Caco-2 (cell line): ENCODE data around the gene TNNT1. TPM values are rescaled to one million over a fixed set of nuclear protein-coding genes. Genes with fewer than 3 reads are reported as not detected.

Source experiments
- BruUV-seq: library from RNA; stranded (reverse); fragments of 400-500 nt; replicated peaks from 2 replicates; lab custom pipeline; 2021; lab: Mats Ljungman, UMichigan
- CTCF ChIA-PET: fragments of 300-600 bp; sonication (Branson Sonifier 250); formaldehyde crosslinking; loops from one replicate; lab custom pipeline; 2022; ENCODE audit warnings: antibody characterized with exemption; lab: Charles Lee
- POLR2A ChIA-PET: fragments of 300-600 bp; sonication (Branson Sonifier 250); formaldehyde crosslinking; loops from one replicate; lab custom pipeline; 2022; ENCODE audit warnings: antibody characterized with exemption; lab: Charles Lee
- DNase-seq, 2 experiments: peaks; one replicate each; pipeline versions ENCODE4 v3.0.0 to v3.0.0-alpha.2; 2020 to 2022
- H3K27me3 ChIP-seq: replicated peaks from 2 replicates; pipeline ENCODE4 v1.6.0; 2011; ENCODE audit warnings: low read length; ENCODE audit not compliant: control insufficient read depth, insufficient read depth
- H3K36me3 ChIP-seq: 2 replicates; pipeline ENCODE4 v1.5.1; 2011; ENCODE audit warnings: low read length; ENCODE audit not compliant: control insufficient read depth, insufficient read depth
- H3K4me1 ChIP-seq: fragments of 250-450 bp; sonication (Bioruptor Pico); 2 replicates; pipeline ENCODE4 v1.5.1; 2020; ENCODE audit warnings: mild to moderate bottlenecking
- H3K4me3 ChIP-seq: 2 replicates; pipeline ENCODE4 v1.5.1; 2011; ENCODE audit warnings: low read depth, mild to moderate bottlenecking, control low read depth, low read length
- H3K9me3 ChIP-seq: fragments of 250-450 bp; sonication (Bioruptor Pico); 2 replicates; pipeline ENCODE4 v1.5.1; 2020; ENCODE audit warnings: mild to moderate bottlenecking, moderate library complexity
- H3K27ac Mint-ChIP-seq: one replicate; pipeline ENCODE4 v1.8.0; 2022; ENCODE audit warnings: mixed read lengths; ENCODE audit not compliant: unreplicated experiment
- H3K27me3 Mint-ChIP-seq: one replicate; pipeline ENCODE4 v1.8.0; 2022; ENCODE audit warnings: mixed read lengths; ENCODE audit not compliant: insufficient read depth, unreplicated experiment
- H3K36me3 Mint-ChIP-seq: one replicate; pipeline ENCODE4 v1.8.0; 2022; ENCODE audit warnings: mild to moderate bottlenecking, mixed read lengths; ENCODE audit not compliant: insufficient read depth, unreplicated experiment
- H3K4me1 Mint-ChIP-seq: one replicate; pipeline ENCODE4 v1.8.0; 2022; ENCODE audit warnings: low read depth, mixed read lengths; ENCODE audit not compliant: unreplicated experiment
- H3K4me3 Mint-ChIP-seq: one replicate; pipeline ENCODE4 v1.8.0; 2022; ENCODE audit warnings: mild to moderate bottlenecking, moderate library complexity, mixed read lengths; ENCODE audit not compliant: unreplicated experiment
- H3K9me3 Mint-ChIP-seq: one replicate; pipeline ENCODE4 v1.8.0; 2022; ENCODE audit warnings: mixed read lengths; ENCODE audit not compliant: unreplicated experiment
- intact Hi-C: fragments of 100-400 bp; cut with micrococcal nuclease; formaldehyde crosslinking; loops from one replicate; pipeline ENCODE4 v1.10.0; 2022; ENCODE audit not compliant: unreplicated experiment
- total RNA-seq: library from RNA; stranded (reverse); gene quantifications from 2 replicates; pipeline ENCODE4 v1.2.3, GENCODE V29; 2022
- TF ChIP-seq, protein P1 (sequence below), 2 experiments: fragments of 200-600 bp in 1 of 2; IDR thresholded peaks; 1 replicate in 1 of 2; 2 replicates in 1 of 2; pipeline versions ENCODE4 v1.5.1 to v1.8.0; 2011 to 2022; ENCODE audit warnings: antibody characterized with exemption in 1 of 2, control low read depth in 1 of 2, inconsistent platforms in 1 of 2, low read depth in 1 of 2, low read length in 1 of 2, mild to moderate bottlenecking in 1 of 2, moderate library complexity in 1 of 2; ENCODE audit not compliant: insufficient read depth in 1 of 2, severe bottlenecking in 1 of 2, unreplicated experiment in 1 of 2

Gene TNNT1
- total RNA-seq, 1 experiment from 2014 or later: 18.0 TPM

DNA sequence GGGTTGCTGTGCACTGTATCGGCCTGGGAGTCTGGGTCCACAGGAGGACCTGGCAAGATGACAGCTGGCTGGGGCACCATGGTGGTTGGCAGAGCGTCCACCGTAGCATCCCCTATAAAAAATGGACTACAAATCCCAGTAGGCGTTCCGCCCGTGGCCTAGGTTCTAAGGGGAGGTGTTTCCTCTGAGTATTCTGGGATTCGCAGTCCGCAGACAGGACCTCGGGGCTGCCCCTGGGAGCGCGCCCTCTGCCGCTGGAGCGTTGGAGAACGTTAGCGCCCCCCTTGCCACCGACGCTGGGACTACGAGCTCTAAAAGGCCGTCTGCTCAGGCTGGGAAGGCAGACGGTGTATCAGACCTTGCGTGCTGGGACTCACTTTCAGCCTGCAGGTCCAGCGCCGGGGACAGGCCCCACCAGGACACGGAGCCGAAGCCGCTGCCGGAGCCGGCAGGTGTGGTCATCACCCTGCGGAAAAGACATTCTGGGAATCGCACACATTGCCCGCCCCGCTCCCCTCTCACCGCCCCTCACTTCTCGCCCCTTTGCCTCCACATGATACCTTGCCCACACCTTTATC lies 17.0 kb upstream of the TNNT1 start:
- Histone ChIP-seq H3K9me3 (no peaks in the 10 kb centered on the region), H3K4me1 (no peaks in the 10 kb centered on the region), H3K27me3 (no peaks in the 10 kb centered on the region), H3K4me3 (peak overlapping the region; percentile 73), H3K36me3 (no peaks in the 10 kb centered on the region)
- peak overlapping the region; percentile 79 for H3K4me3 Mint-ChIP-seq
- H3K4me1 Mint-ChIP-seq: no peaks in the 10 kb centered on the region
- TF ChIP-seq, protein P1, sequence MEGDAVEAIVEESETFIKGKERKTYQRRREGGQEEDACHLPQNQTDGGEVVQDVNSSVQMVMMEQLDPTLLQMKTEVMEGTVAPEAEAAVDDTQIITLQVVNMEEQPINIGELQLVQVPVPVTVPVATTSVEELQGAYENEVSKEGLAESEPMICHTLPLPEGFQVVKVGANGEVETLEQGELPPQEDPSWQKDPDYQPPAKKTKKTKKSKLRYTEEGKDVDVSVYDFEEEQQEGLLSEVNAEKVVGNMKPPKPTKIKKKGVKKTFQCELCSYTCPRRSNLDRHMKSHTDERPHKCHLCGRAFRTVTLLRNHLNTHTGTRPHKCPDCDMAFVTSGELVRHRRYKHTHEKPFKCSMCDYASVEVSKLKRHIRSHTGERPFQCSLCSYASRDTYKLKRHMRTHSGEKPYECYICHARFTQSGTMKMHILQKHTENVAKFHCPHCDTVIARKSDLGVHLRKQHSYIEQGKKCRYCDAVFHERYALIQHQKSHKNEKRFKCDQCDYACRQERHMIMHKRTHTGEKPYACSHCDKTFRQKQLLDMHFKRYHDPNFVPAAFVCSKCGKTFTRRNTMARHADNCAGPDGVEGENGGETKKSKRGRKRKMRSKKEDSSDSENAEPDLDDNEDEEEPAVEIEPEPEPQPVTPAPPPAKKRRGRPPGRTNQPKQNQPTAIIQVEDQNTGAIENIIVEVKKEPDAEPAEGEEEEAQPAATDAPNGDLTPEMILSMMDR (IDR thresholded peaks at IDR 0.05; ENCODE audit: insufficient read depth in 1 of 2, low read depth in 1 of 2, low read length in 1 of 2, severe bottlenecking in 1 of 2, unreplicated experiment in 1 of 2): peak; percentile 67 to 97
- POLR2A ChIA-PET: interaction anchor here (1.2 kb wide), 1 partner anchor 173 kb away, joined by 4 read pairs; the partner anchor contains the start of gene KMT5C
- peak; percentile 87 to 90 for DNase-seq
- H3K27me3 Mint-ChIP-seq: peaks cover 11% of the 10 kb centered on the region
- H3K36me3 Mint-ChIP-seq: peaks cover 11% of the 10 kb centered on the region
- intact Hi-C loops: loop anchor here (1.0 to 2.0 kb wide), 3 partner anchors 25 to 173 kb away; partner anchors contain the start of genes KMT5C and PPP1R12C
- no TSS peak for BruUV-seq
- H3K27ac Mint-ChIP-seq: peak overlapping the region; percentile 80
- H3K9me3 Mint-ChIP-seq: no peaks in the 10 kb centered on the region
- CTCF ChIA-PET: interaction anchor here (0.5 to 3.1 kb wide), 9 partner anchors 10 to 475 kb away, joined by 3 to 20 read pairs (median 5); partner anchors contain the start of genes PPP1R12C, PTPRH and ZNF580

DNA sequence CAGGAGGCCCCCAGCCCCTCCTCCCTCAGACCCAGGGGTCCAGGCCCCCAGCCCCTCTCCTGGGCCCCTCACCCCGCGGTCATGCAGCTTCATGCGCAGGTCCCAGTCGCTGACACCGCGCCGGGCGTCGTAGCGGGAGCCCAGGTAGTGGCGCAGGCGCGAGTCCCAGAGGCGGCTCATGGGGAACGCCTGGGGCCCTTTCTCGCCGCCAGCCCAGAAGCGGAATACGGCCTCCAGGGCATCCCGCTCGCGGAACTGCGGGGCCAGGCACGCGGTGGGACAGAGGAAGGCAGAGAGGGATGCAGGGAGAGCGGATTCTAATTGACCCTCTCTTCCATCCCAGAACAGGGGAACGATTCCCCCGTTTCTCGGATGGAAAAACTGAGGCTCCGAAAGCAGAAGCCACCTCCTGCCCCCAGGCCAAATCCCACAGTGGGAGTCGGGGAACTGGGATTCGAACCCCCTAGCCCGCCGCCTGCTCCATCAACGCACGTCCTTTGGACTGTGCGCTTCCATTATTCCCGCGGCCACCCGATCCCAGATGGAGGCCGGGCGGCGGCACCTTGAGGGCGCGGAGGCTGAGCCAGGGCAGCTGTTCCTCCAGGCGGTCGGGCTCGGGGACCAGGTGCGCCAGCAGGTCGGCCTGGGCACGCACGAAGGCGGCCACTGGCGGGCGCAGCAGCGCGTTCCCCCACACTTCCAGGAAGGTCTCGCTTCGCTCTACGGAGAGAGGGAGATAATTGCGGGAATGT lies 12.7 kb upstream of the TNNT1 start:
- ChIA-PET CTCF (interaction anchor here (0.7 to 2.9 kb wide), 3 partner anchors 21 to 66 kb away, joined by 3 to 38 read pairs (median 3); no protein-coding TSS in a partner anchor), POLR2A (no interaction called here)
- no peaks in the 10 kb centered on the region for H3K27me3 ChIP-seq
- peaks cover 16% of the 10 kb centered on the region for H3K4me1 ChIP-seq
- H3K4me3 Mint-ChIP-seq: no peak overlapping the region
- no peak overlapping the region for H3K4me3 ChIP-seq
- DNase-seq: no peak
- peaks cover 3% of the 10 kb centered on the region for H3K27me3 Mint-ChIP-seq
- BruUV-seq: no TSS peak
- no peaks in the 10 kb centered on the region for H3K9me3 Mint-ChIP-seq
- H3K36me3 ChIP-seq: no peaks in the 10 kb centered on the region
- H3K4me1 Mint-ChIP-seq: peaks cover 20% of the 10 kb centered on the region
- TF ChIP-seq, protein P1 (IDR thresholded peaks at IDR 0.05; ENCODE audit: insufficient read depth in 1 of 2, low read depth in 1 of 2, low read length in 1 of 2, severe bottlenecking in 1 of 2, unreplicated experiment in 1 of 2): no peak
- H3K36me3 Mint-ChIP-seq: peaks cover 6% of the 10 kb centered on the region
- intact Hi-C loops: no loop called here
- H3K9me3 ChIP-seq: no peaks in the 10 kb centered on the region
- no peak overlapping the region for H3K27ac Mint-ChIP-seq

DNA sequence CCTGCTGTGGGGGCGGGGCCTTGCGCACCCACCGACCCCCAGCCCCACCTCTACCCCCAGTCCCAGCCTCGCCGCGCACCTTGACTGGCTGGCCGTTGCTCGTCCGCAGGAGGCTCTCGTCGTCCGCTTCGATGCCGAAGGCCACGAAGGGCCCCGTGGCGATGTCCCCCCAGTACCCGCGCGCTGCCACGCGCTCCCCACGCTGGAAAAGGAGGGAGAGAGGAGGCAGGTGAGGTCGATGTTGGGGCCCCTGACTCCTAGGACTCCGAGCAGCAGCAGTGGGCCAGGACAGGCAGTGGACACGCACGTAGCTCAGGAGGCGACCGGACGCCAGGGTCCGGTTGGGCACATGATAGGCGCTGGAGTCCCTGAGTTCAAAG lies 12.0 kb upstream of the TNNT1 start:
- H3K36me3 Mint-ChIP-seq: no peaks in the 10 kb centered on the region
- no peaks in the 10 kb centered on the region for H3K36me3 ChIP-seq
- BruUV-seq: no TSS peak
- TF ChIP-seq, protein P1 (IDR thresholded peaks at IDR 0.05; ENCODE audit: insufficient read depth in 1 of 2, low read depth in 1 of 2, low read length in 1 of 2, severe bottlenecking in 1 of 2, unreplicated experiment in 1 of 2): no peak
- POLR2A ChIA-PET: no interaction called here
- no peak overlapping the region for H3K27ac Mint-ChIP-seq
- no peaks in the 10 kb centered on the region for H3K27me3 ChIP-seq
- H3K4me1 ChIP-seq: peaks cover 16% of the 10 kb centered on the region
- H3K4me3 ChIP-seq: no peak overlapping the region
- H3K4me3 Mint-ChIP-seq: no peak overlapping the region
- peaks cover 20% of the 10 kb centered on the region for H3K4me1 Mint-ChIP-seq
- no peaks in the 10 kb centered on the region for H3K9me3 Mint-ChIP-seq
- no peaks in the 10 kb centered on the region for H3K9me3 ChIP-seq
- intact Hi-C loops: loop anchor here (1.0 kb wide), 2 partner anchors 15 to 20 kb away; no protein-coding TSS in a partner anchor
- peaks cover 3% of the 10 kb centered on the region for H3K27me3 Mint-ChIP-seq
- CTCF ChIA-PET: interaction anchor here (0.6 to 2.9 kb wide), 10 partner anchors 10 to 73 kb away, joined by 3 to 38 read pairs (median 3); partner anchors contain the start of gene TNNT1
- no peak for DNase-seq
